Loucy (cell line): Measurements from ENCODE around the gene MAFB.

ENCODE experiments used
- CTCF ChIP-seq: fragments of 200-600 bp; sonication (generic); conservative IDR thresholded peaks from 2 replicates; pipeline ENCODE4 v1.5.1; 2014; ENCODE audit warnings: mild to moderate bottlenecking, antibody characterized with exemption, low read length
- EZH2phosphoT487 ChIP-seq: fragments of 200-600 bp; IDR thresholded peaks from 2 replicates; pipeline ENCODE4 v1.6.1; 2018; ENCODE audit warnings: antibody characterized with exemption, mild to moderate bottlenecking, moderate library complexity, borderline replicate concordance

DNA sequence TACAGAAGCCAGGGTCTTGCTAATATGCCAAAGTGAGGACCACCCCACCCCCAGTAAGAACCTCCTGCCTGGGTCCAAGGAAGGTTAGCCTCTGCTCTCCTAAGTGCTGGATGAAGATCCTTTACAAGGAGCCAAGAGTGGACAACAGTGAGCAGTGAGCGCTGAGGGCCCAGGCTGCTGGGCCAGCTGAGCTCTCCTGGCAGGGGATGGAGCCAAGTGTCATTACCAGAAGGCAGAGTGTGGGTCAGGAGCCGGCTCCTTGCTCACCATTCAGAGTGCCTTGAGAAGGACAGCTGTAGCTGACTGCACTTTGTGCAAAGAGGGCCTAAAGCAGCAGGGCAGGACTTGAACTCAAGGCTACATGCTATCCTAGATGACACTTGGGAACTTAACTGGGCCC, 16.9 kb downstream of the MAFB start:
- TF ChIP-seq CTCF (no peak), EZH2phosphoT487 (no peak)
